WTC11 (cell line): ENCODE measurements around the gene SIRT5. TPM values are rescaled to one million over a fixed set of nuclear protein-coding genes. Genes with fewer than 3 reads are reported as not detected.

Source experiments
- ATAC-seq: fragments of 200-7000 bp; cut with Tn5 transposase; 2 replicates; pipeline ENCODE4 v1.10.0; 2021; ENCODE audit warnings: mild to moderate bottlenecking, moderate library complexity
- CTCF ChIA-PET: fragments of 300-600 bp; sonication (Branson Sonifier 250); formaldehyde crosslinking; loops from one replicate; lab custom pipeline; 2021; ENCODE audit warnings: antibody characterized with exemption; lab: Charles Lee
- POLR2A ChIA-PET: fragments of 350-600 bp; sonication (Branson Sonifier 250); formaldehyde crosslinking; loops from one replicate; lab custom pipeline; 2021; ENCODE audit warnings: antibody characterized with exemption; lab: Charles Lee
- DNase-seq: peaks from one replicate; pipeline ENCODE4 v3.0.0; 2021; ENCODE audit warnings: low spot score
- H3K27ac Mint-ChIP-seq: 2 replicates; pipeline ENCODE4 v1.8.0; 2021; ENCODE audit warnings: mixed read lengths
- H3K27me3 Mint-ChIP-seq: 2 replicates; pipeline ENCODE4 v1.8.0; 2021; ENCODE audit warnings: low read depth, mild to moderate bottlenecking, moderate library complexity, mixed read lengths
- H3K36me3 Mint-ChIP-seq: 2 replicates; pipeline ENCODE4 v1.8.0; 2021; ENCODE audit warnings: mixed read lengths
- H3K4me1 Mint-ChIP-seq: 2 replicates; pipeline ENCODE4 v1.8.0; 2022; ENCODE audit warnings: mixed read lengths
- H3K4me3 Mint-ChIP-seq: 2 replicates; pipeline ENCODE4 v1.8.0; 2021; ENCODE audit warnings: mild to moderate bottlenecking, moderate library complexity, mixed read lengths
- H3K9me3 Mint-ChIP-seq: 2 replicates; pipeline ENCODE4 v1.8.0; 2021; ENCODE audit warnings: mixed read lengths
- ELF4 ChIP-seq: sonication (generic); formaldehyde crosslinking; IDR thresholded peaks from 2 replicates; pipeline ENCODE4 v1.8.1; 2022; ENCODE audit warnings: low read depth, mild to moderate bottlenecking, moderate library complexity, missing genetic modification reagents
- FOXK1 ChIP-seq: sonication (generic); formaldehyde crosslinking; IDR thresholded peaks from 2 replicates; pipeline ENCODE4 v1.8.0; 2022; ENCODE audit warnings: mild to moderate bottlenecking, moderate library complexity, missing genetic modification reagents
- JAZF1 ChIP-seq: fragments of 250-450 bp; sonication (Bioruptor Pico); IDR thresholded peaks from 2 replicates; pipeline ENCODE4 v1.9.0; 2021; ENCODE audit warnings: moderate library complexity, mild to moderate bottlenecking, inconsistent platforms
- ZNF121 ChIP-seq: sonication (generic); formaldehyde crosslinking; IDR thresholded peaks from 2 replicates; pipeline ENCODE4 v1.8.0; 2023; ENCODE audit warnings: missing genetic modification reagents
- total RNA-seq: library from RNA; stranded (reverse); gene quantifications from 3 replicates; pipeline ENCODE4 v1.2.3, GENCODE V29; 2021
- TF ChIP-seq, protein P1 (sequence below): sonication (generic); formaldehyde crosslinking; IDR thresholded peaks from 2 replicates; pipeline ENCODE4 v1.8.1; 2023; ENCODE audit warnings: mild to moderate bottlenecking, moderate library complexity, missing genetic modification reagents
- TF ChIP-seq, protein P2 (sequence below): sonication (generic); formaldehyde crosslinking; IDR thresholded peaks from 2 replicates; pipeline ENCODE4 v1.8.0; 2022; ENCODE audit warnings: mild to moderate bottlenecking, missing genetic modification reagents

SIRT5 gene
- total RNA-seq, 1 experiment from 2014 or later, result 11.8 TPM

DNA sequence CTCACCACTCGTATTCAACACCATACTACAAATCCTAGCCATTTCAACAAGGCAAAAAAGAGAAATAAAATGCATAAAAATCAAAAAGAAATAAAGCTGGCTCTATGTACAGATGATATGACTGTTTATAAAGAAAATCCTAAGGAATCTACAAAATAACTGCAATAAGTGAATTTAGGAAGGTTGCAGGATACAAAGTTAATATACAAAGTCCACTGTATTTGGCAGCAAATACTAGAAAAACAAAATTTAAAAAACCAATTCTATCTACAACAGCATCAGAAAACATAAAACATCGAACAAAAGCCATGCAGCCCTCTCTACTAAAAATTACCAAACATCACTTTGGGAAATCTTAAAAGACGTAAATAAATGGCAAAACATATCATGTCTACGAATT, 89.6 kb downstream of the SIRT5 start:
- 0 out of 2 replicates have a peak overlapping the region, but pooled peaks have one; percentile 2 for H3K27ac Mint-ChIP-seq
- H3K36me3 Mint-ChIP-seq, result no peaks in the 10 kb centered on the region
- ATAC-seq (no peak), DNase-seq (no peak)
- POLR2A ChIA-PET, result no interaction called here
- CTCF ChIA-PET, result no interaction called here
- no peaks in the 10 kb centered on the region for H3K9me3 Mint-ChIP-seq
- no peak overlapping the region for H3K4me3 Mint-ChIP-seq
- H3K4me1 Mint-ChIP-seq, result peaks cover 47% of the 10 kb centered on the region
- TF ChIP-seq, protein P1, sequence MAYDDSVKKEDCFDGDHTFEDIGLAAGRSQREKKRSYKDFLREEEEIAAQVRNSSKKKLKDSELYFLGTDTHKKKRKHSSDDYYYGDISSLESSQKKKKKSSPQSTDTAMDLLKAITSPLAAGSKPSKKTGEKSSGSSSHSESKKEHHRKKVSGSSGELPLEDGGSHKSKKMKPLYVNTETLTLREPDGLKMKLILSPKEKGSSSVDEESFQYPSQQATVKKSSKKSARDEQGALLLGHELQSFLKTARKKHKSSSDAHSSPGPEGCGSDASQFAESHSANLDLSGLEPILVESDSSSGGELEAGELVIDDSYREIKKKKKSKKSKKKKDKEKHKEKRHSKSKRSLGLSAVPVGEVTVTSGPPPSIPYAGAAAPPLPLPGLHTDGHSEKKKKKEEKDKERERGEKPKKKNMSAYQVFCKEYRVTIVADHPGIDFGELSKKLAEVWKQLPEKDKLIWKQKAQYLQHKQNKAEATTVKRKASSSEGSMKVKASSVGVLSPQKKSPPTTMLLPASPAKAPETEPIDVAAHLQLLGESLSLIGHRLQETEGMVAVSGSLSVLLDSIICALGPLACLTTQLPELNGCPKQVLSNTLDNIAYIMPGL, result no peak
- no peak for TF ChIP-seq ELF4
- TF ChIP-seq FOXK1 (CRISPR knock-in tag), result no peak
- no peak for TF ChIP-seq JAZF1 (CRISPR knock-in tag)
- TF ChIP-seq, protein P2, sequence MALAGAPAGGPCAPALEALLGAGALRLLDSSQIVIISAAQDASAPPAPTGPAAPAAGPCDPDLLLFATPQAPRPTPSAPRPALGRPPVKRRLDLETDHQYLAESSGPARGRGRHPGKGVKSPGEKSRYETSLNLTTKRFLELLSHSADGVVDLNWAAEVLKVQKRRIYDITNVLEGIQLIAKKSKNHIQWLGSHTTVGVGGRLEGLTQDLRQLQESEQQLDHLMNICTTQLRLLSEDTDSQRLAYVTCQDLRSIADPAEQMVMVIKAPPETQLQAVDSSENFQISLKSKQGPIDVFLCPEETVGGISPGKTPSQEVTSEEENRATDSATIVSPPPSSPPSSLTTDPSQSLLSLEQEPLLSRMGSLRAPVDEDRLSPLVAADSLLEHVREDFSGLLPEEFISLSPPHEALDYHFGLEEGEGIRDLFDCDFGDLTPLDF (CRISPR knock-in tag), result no peak
- TF ChIP-seq ZNF121, result no peak
- no peaks in the 10 kb centered on the region for H3K27me3 Mint-ChIP-seq

Other genes starting within 250 kb of the SIRT5 start
- gene TBC1D7, start 246.1 kb upstream of the SIRT5 start, total RNA-seq, result 44.9 to 47.6 TPM (median 45.3 TPM) in 3 replicates
- 5.2 to 8.5 TPM (median 5.8 TPM) in 3 replicates for gene GFOD1, start 87.0 kb upstream of the SIRT5 start, total RNA-seq
- 65.3 to 76.1 TPM (median 66.5 TPM) in 3 replicates for gene NOL7, start 40.7 kb downstream of the SIRT5 start, total RNA-seq
- 31.5 to 33.4 TPM (median 33.4 TPM) in 3 replicates for gene RANBP9, start 137.2 kb downstream of the SIRT5 start, total RNA-seq
- gene MCUR1, start 240.0 kb downstream of the SIRT5 start, total RNA-seq, result 28.1 to 31.6 TPM (median 30.4 TPM) in 3 replicates